MM.1S (cell line): ENCODE data around the gene GIPC2.

Source experiments
- DNase-seq: peaks from one replicate; pipeline ENCODE4 v3.0.0-alpha.2; 2015
- H2AFZ ChIP-seq: fragments of 300-600 bp; sonication (generic); 2 replicates; pipeline ENCODE4 v1.6.0; 2016; ENCODE audit warnings: antibody characterized with exemption, low read length
- H3F3A ChIP-seq: fragments of 300-600 bp; sonication (generic); 2 replicates; pipeline ENCODE4 v1.6.1; 2016; ENCODE audit warnings: mild to moderate bottlenecking, antibody characterized with exemption, low read length, moderate library complexity, mixed read lengths; ENCODE audit not compliant: insufficient read depth
- H3K27ac ChIP-seq: fragments of 300-600 bp; sonication (generic); 2 replicates; pipeline ENCODE4 v1.5.1; 2016; ENCODE audit warnings: mild to moderate bottlenecking, low read length
- H3K27me3 ChIP-seq: fragments of 300-600 bp; sonication (generic); replicated peaks from 2 replicates; pipeline ENCODE4 v1.6.0; 2016; ENCODE audit warnings: low read length; ENCODE audit not compliant: insufficient read depth
- H3K36me3 ChIP-seq: fragments of 300-600 bp; sonication (generic); replicated peaks from 2 replicates; pipeline ENCODE4 v1.6.1; 2016; ENCODE audit warnings: mild to moderate bottlenecking, low read length, mixed read lengths; ENCODE audit not compliant: insufficient read depth
- H3K4me1 ChIP-seq: fragments of 300-600 bp; sonication (generic); 2 replicates; pipeline ENCODE4 v1.6.1; 2016; ENCODE audit warnings: low read length, mixed read lengths
- H3K4me2 ChIP-seq: fragments of 300-600 bp; sonication (generic); 2 replicates; pipeline ENCODE4 v1.6.0; 2016; ENCODE audit warnings: low read depth, low read length
- H3K4me3 ChIP-seq: fragments of 300-600 bp; sonication (generic); 2 replicates; pipeline ENCODE4 v1.5.1; 2016; ENCODE audit warnings: low read length, mixed read lengths
- H3K79me2 ChIP-seq: fragments of 300-600 bp; sonication (generic); 2 replicates; pipeline ENCODE4 v1.6.1; 2016; ENCODE audit warnings: mixed run types, low read length, mixed read lengths
- H3K9ac ChIP-seq: fragments of 300-600 bp; sonication (generic); 2 replicates; pipeline ENCODE4 v1.6.1; 2016; ENCODE audit warnings: low read length, mixed read lengths
- H3K9me2 ChIP-seq: fragments of 300-600 bp; sonication (generic); replicated peaks from 2 replicates; pipeline ENCODE4 v1.6.1; 2016; ENCODE audit warnings: mild to moderate bottlenecking, low read length, mixed read lengths; ENCODE audit not compliant: insufficient read depth
- H3K9me3 ChIP-seq: fragments of 300-600 bp; sonication (generic); replicated peaks from 2 replicates; pipeline ENCODE4 v1.6.1; 2016; ENCODE audit warnings: mild to moderate bottlenecking, low read length, mixed read lengths; ENCODE audit not compliant: insufficient read depth
- H4K20me1 ChIP-seq: fragments of 300-600 bp; sonication (generic); 2 replicates; pipeline ENCODE4 v1.6.1; 2016; ENCODE audit warnings: mild to moderate bottlenecking, low read length, moderate library complexity, mixed read lengths; ENCODE audit not compliant: insufficient read depth
- EZH2 ChIP-seq: fragments of 300-600 bp; sonication (generic); optimal IDR thresholded peaks from 2 replicates; pipeline ENCODE3; 2017; ENCODE audit warnings: low read depth, mild to moderate bottlenecking, antibody characterized with exemption, low read length, mixed read lengths
- EZH2phosphoT487 ChIP-seq: fragments of 300-600 bp; sonication (generic); IDR thresholded peaks from 2 replicates; pipeline ENCODE4 v1.6.1; 2018; ENCODE audit warnings: antibody characterized with exemption, low read length
- TF ChIP-seq, protein P1 (sequence below): fragments of 300-600 bp; sonication (generic); IDR thresholded peaks from 2 replicates; pipeline ENCODE4 v1.5.1; 2016; ENCODE audit warnings: antibody characterized with exemption, low read length, mixed read lengths

GIPC2 gene

DNA sequence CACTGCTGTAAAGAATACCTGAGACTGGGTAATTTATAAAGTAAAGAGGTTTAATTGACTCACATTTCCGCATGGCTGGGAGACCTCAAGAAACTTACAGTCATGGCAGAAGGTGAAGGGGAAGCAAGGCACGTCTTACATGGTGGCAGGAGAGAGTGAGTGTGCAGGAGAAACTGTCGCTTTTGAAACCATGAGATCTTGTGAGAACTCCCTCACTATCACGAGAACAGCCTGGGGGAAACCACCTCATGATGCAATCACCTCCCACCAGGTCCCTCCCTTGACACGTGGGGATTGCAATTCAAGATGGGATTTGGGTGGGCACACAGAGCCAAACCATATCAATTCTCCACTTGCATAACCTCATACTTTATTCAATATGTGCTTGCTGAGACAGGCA, 76.6 kb downstream of the GIPC2 start:
- Histone ChIP-seq H3K4me1 (no peaks in the 10 kb centered on the region), H3K36me3 (no peaks in the 10 kb centered on the region), H3K27ac (no peak overlapping the region), H3K79me2 (no peaks in the 10 kb centered on the region), H3K4me2 (no peak overlapping the region), H3K9me3 (no peaks in the 10 kb centered on the region), H4K20me1 (no peaks in the 10 kb centered on the region), H3K27me3 (no peaks in the 10 kb centered on the region), H3K9me2 (no peaks in the 10 kb centered on the region), H3K4me3 (no peak overlapping the region), H3K9ac (no peak overlapping the region), H3F3A (no peaks in the 10 kb centered on the region), H2AFZ (no peak overlapping the region)
- no peak for DNase-seq
- TF ChIP-seq, protein P1, sequence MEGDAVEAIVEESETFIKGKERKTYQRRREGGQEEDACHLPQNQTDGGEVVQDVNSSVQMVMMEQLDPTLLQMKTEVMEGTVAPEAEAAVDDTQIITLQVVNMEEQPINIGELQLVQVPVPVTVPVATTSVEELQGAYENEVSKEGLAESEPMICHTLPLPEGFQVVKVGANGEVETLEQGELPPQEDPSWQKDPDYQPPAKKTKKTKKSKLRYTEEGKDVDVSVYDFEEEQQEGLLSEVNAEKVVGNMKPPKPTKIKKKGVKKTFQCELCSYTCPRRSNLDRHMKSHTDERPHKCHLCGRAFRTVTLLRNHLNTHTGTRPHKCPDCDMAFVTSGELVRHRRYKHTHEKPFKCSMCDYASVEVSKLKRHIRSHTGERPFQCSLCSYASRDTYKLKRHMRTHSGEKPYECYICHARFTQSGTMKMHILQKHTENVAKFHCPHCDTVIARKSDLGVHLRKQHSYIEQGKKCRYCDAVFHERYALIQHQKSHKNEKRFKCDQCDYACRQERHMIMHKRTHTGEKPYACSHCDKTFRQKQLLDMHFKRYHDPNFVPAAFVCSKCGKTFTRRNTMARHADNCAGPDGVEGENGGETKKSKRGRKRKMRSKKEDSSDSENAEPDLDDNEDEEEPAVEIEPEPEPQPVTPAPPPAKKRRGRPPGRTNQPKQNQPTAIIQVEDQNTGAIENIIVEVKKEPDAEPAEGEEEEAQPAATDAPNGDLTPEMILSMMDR = no peak
- TF ChIP-seq EZH2 (no peak), EZH2phosphoT487 (no peak)

DNA sequence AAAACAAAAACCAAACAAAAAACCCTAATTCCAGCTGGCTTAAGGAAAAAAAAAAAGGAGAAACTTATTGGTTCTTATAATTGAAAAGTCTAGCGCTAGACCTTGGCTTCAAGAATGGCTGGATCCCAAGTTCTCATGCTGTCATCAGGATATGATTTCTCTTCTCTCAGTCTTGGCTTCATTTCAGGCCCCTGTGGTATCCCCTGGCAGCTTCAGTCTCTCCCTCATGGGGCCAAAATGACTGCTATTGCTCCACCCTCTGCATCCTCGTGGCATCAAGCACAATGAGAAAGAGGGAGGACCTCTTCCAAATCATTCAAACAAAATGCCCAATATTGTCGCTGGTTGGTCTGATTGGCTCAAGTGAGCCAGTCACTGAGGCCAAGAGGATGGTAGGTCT, 80.7 kb downstream of the GIPC2 start:
- Histone ChIP-seq H3K4me1 (no peaks in the 10 kb centered on the region), H3K4me2 (no peak overlapping the region), H4K20me1 (no peaks in the 10 kb centered on the region), H3K36me3 (no peaks in the 10 kb centered on the region), H3K79me2 (no peaks in the 10 kb centered on the region), H2AFZ (no peak overlapping the region), H3K27ac (no peak overlapping the region), H3K4me3 (no peak overlapping the region), H3K9ac (no peak overlapping the region), H3K9me2 (no peaks in the 10 kb centered on the region), H3K27me3 (no peaks in the 10 kb centered on the region), H3K9me3 (no peaks in the 10 kb centered on the region), H3F3A (no peaks in the 10 kb centered on the region)
- TF ChIP-seq EZH2phosphoT487 = no peak
- no peak for TF ChIP-seq EZH2
- TF ChIP-seq, protein P1 = no peak
- DNase-seq = no peak

DNA sequence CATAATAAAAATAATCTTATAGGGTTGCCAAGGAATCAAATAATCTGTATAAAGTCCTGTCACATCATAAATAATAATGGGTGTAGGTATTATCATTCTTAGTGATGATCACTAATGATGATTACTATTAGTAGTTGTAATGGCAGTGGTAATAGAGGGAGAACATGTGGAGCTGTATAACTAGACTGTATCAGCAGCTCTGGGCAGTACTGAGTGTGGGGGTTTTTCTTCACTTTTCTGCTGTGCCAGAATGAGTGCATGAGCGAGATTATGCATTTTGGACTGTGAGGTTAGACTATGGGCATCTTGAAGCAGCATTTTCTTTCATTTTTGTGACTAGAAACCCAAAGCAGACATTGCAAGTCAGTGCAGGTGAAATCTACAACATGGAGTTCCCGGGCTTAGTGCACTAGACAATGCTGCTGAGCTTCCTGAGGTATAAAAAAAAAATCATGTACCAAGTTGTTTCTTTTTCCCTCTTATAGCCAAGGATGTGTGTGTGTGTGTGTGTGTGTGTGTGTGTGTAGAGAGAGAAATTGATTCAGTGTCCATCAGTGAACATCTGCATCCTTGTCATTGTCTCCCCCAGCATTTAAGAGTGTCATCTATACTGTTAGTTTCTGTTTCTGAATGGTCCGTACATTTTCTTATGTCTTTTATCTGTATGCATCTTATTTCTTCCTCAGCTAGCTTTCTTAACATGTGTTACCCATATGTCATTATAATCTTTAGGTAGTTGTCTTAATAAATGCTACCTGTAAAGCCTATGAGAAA, 86.6 kb downstream of the GIPC2 start:
- no peaks in the 10 kb centered on the region for H3K9me2 ChIP-seq
- no peak for TF ChIP-seq EZH2phosphoT487
- TF ChIP-seq EZH2 = no peak
- no peaks in the 10 kb centered on the region for H3F3A ChIP-seq
- H3K4me3 ChIP-seq = peak overlapping the region; percentile 29; the same call in 1 of the 2 replicates
- H3K36me3 ChIP-seq = no peaks in the 10 kb centered on the region
- DNase-seq = no peak
- H3K4me2 ChIP-seq = peak overlapping the region; percentile 64
- no peak overlapping the region for H3K27ac ChIP-seq
- no peaks in the 10 kb centered on the region for H3K9me3 ChIP-seq
- H2AFZ ChIP-seq = peak overlapping the region; percentile 70
- H4K20me1 ChIP-seq = no peaks in the 10 kb centered on the region
- H3K4me1 ChIP-seq = 0 out of 2 replicates have a peak, but pooled peaks cover 10% of the 10 kb centered on the region
- H3K9ac ChIP-seq = peak overlapping the region; percentile 6; the same call in 1 of the 2 replicates
- no peaks in the 10 kb centered on the region for H3K27me3 ChIP-seq
- no peaks in the 10 kb centered on the region for H3K79me2 ChIP-seq

DNA sequence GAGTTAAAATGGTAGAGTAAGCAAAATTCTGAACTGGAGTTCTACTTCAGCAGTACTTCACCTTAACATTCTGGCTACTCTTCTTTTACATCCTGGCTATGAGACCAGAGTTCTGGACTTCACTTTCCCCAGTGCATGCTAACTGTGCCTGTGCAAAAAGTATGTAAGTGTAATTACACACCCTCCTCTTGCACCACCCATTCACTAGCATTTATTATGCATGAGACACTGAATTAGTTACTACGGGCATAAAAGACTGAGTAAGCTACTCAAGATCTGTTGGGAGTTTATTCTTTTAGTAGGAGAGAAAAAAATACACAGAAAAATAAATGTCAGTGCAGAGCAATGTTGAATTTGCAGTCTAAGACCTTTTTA, 87.2 kb downstream of the GIPC2 start:
- no peak for DNase-seq
- Histone ChIP-seq H3K36me3 (no peaks in the 10 kb centered on the region), H3K9me2 (no peaks in the 10 kb centered on the region), H3K79me2 (no peaks in the 10 kb centered on the region), H3K9ac (no peak overlapping the region), H3K27ac (no peak overlapping the region), H3K4me2 (peak overlapping the region; percentile 64), H3K4me1 (0 out of 2 replicates have a peak, but pooled peaks cover 10% of the 10 kb centered on the region), H3F3A (no peaks in the 10 kb centered on the region), H2AFZ (peak overlapping the region; percentile 70), H3K4me3 (peak overlapping the region; percentile 29; the same call in 1 of the 2 replicates), H4K20me1 (no peaks in the 10 kb centered on the region), H3K27me3 (no peaks in the 10 kb centered on the region), H3K9me3 (no peaks in the 10 kb centered on the region)
- TF ChIP-seq EZH2 (no peak), EZH2phosphoT487 (no peak)
- TF ChIP-seq, protein P1 = no peak
